Adrenal gland (tissue), 5 donors: ENCODE data around the gene ATXN7L1.

ENCODE experiments used
- CTCF ChIP-seq, 6 experiments: fragments of 450-650 bp in 4 of 6; fragments of 200-600 bp in 2 of 6; sonication (generic) in 1 of 6; IDR thresholded peaks; 1 replicate in 5 of 6; 2 replicates in 1 of 6; pipeline versions ENCODE4 v1.5.1 to v1.8.0; 2016 to 2021; ENCODE audit warnings: antibody characterized with exemption in 6 of 6, mild to moderate bottlenecking in 2 of 6, moderate library complexity in 1 of 6
- POLR2A ChIP-seq, 2 donors: fragments of 450-650 bp; IDR thresholded peaks; one replicate each; pipeline ENCODE4 v1.6.1; 2017; ENCODE audit warnings: antibody characterized with exemption in 2 of 2, mild to moderate bottlenecking in 2 of 2, moderate library complexity in 1 of 2
- donor health status: DM: no; HTN: no; CAD: no.

GRCh38 chr7:105904064-105904463 is 27.7 kb upstream of the ATXN7L1 start:
- no peak for TF ChIP-seq CTCF (IDR thresholded peaks at IDR 0.05)
- no peak for TF ChIP-seq POLR2A (IDR thresholded peaks at IDR 0.05)
